Large intestine (tissue), 3 donors: ENCODE measurements around the gene CLSTN3. TPM values are rescaled to one million over a fixed set of nuclear protein-coding genes. Genes with fewer than 3 reads are reported as not detected.

Experiments
- DNase-seq, 2 donors: peaks; one replicate each; pipeline versions ENCODE4 v3.0.0 to v3.0.0-alpha.2; 2013
- H3K27ac ChIP-seq: one replicate; pipeline ENCODE4 v1.5.1; 2013; ENCODE audit warnings: low read length
- H3K27me3 ChIP-seq: 2 replicates; pipeline ENCODE4 v1.6.1; 2013; ENCODE audit warnings: low read length; ENCODE audit not compliant: control insufficient read depth, insufficient read depth
- H3K36me3 ChIP-seq: 2 replicates; pipeline ENCODE4 v1.6.1; 2013; ENCODE audit warnings: low read length; ENCODE audit not compliant: control insufficient read depth, insufficient read depth
- H3K4me1 ChIP-seq: one replicate; pipeline ENCODE4 v1.6.1; 2013; ENCODE audit warnings: low read length; ENCODE audit not compliant: control insufficient read depth, insufficient read depth
- H3K4me3 ChIP-seq: one replicate; pipeline ENCODE4 v1.5.1; 2013; ENCODE audit warnings: low read length
- H3K9me3 ChIP-seq: one replicate; pipeline ENCODE4 v1.6.1; 2013; ENCODE audit warnings: mild to moderate bottlenecking, low read depth, low read length, moderate library complexity; ENCODE audit not compliant: control insufficient read depth
- WGBS: methylation state at CpG from one replicate; pipeline ENCODE4 v1.1.5; 2013; ENCODE audit warnings: low lambda C conversion rate; ENCODE audit not compliant: insufficient coverage; 5-methylcytosine and 5-hydroxymethylcytosine counted together
- polyA plus RNA-seq: library from polyadenylated mRNA; unstranded; fragments of 120-200 nt; gene quantifications from one replicate; pipeline ENCODE4 v1.2.1, GENCODE V29; 2013

Gene CLSTN3
- polyA plus RNA-seq, 1 donor: 71.7 TPM

GRCh38 chr12:7092986-7093460, 37.1 kb upstream of the CLSTN3 start:
- Histone ChIP-seq H3K9me3 (no peaks in the 10 kb centered on the region), H3K4me3 (no peak overlapping the region), H3K4me1 (peaks cover 4% of the 10 kb centered on the region), H3K36me3 (peaks cover 5% of the 10 kb centered on the region), H3K27ac (no peak overlapping the region), H3K27me3 (no peaks in the 10 kb centered on the region)
- no CpG with 5 or more reads among the region's 8 CpGs for WGBS
- DNase-seq: no peak

GRCh38 chr12:7093486-7093885, 36.7 kb upstream of the CLSTN3 start:
- 50% methylated on average over 3 of the region's 5 CpGs for WGBS
- no peak overlapping the region for H3K27ac ChIP-seq
- no peaks in the 10 kb centered on the region for H3K9me3 ChIP-seq
- no peak for DNase-seq
- no peaks in the 10 kb centered on the region for H3K27me3 ChIP-seq
- peaks cover 6% of the 10 kb centered on the region for H3K36me3 ChIP-seq
- H3K4me1 ChIP-seq: peaks cover 4% of the 10 kb centered on the region
- no peak overlapping the region for H3K4me3 ChIP-seq

GRCh38 chr12:7093892-7094291, 36.3 kb upstream of the CLSTN3 start:
- WGBS: no CpG with 5 or more reads among the region's 10 CpGs
- Histone ChIP-seq H3K27me3 (no peaks in the 10 kb centered on the region), H3K9me3 (no peaks in the 10 kb centered on the region), H3K27ac (no peak overlapping the region), H3K36me3 (peaks cover 8% of the 10 kb centered on the region), H3K4me3 (no peak overlapping the region), H3K4me1 (peaks cover 4% of the 10 kb centered on the region)
- DNase-seq: no peak

- WGBS: no CpG with 5 or more reads among the region's 26 CpGs
- no peak for DNase-seq
Measured at GRCh38 chr12:7096006-7096932, 33.9 kb upstream of the CLSTN3 start.

DNA sequence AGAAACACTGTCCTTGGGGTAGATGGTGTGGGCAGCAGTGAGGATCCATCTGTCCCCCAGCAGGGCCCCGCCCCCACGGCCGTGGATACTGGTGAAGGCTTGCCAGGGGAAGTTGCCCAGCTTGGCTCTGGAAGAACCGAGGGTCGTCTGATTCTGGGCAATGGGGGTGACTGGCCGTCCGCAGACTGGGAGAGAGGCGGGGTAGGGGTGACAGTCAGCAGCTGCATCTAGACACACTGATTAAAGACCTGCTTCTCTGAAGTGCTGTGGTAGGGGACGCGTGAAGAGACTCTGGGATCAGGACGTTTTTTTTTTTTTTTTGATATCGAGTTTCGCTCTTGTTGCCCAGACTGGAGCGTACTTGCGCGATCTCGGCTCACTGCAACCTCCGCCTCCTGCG, 33.2 kb upstream of the CLSTN3 start:
- H3K4me3 ChIP-seq: no peak overlapping the region
- no peak for DNase-seq
- no peaks in the 10 kb centered on the region for H3K9me3 ChIP-seq
- H3K27ac ChIP-seq: no peak overlapping the region
- peaks cover 2% of the 10 kb centered on the region for H3K4me1 ChIP-seq
- H3K36me3 ChIP-seq: peaks cover 24% of the 10 kb centered on the region
- H3K27me3 ChIP-seq: no peaks in the 10 kb centered on the region
- WGBS: 100% methylated on average over 2 of the region's 19 CpGs

More at GRCh38 chr12:7096006-7096932, 33.9 kb upstream of the CLSTN3 start:
- Histone ChIP-seq H3K4me3 (no peak overlapping the region), H3K36me3 (peaks cover 18% of the 10 kb centered on the region), H3K27me3 (no peaks in the 10 kb centered on the region), H3K27ac (no peak overlapping the region), H3K9me3 (no peaks in the 10 kb centered on the region), H3K4me1 (peaks cover 4% of the 10 kb centered on the region)

DNA sequence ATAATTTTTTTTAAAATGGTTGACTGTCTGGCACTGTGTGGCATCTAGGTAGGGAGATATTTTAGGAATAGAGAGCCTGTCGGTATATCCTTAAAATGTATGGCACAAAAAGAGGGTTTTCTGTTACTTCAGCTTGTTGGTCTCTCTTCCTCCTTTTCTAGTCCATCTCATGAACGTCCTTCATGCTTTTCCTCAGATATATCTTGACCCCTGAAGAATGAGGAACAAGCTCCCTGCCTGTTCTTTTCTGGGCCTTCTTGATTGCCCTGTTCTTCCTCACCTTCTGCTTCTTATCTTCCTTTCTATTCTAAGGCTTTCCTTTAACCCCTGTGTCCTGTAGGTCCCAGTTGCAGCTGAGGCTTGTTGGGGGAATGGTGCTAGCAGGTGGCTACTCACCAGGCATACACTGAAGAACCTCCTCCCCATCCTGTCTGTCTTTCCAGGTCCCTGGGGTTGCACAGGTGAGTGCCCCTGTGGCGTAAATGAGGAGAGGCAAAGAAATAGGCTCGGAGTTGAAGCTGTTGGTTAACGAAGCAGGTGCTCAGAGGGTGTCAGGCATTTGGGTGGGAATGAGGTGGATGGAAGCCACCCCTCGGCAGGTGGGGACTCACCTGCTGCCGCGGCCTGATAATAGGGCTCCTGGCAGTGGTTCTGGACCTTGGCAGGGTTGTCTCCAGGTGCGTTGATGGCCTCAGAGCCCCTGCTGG, 30.7 kb upstream of the CLSTN3 start:
- peaks cover 27% of the 10 kb centered on the region for H3K36me3 ChIP-seq
- no peaks in the 10 kb centered on the region for H3K27me3 ChIP-seq
- no peaks in the 10 kb centered on the region for H3K9me3 ChIP-seq
- DNase-seq: no peak
- 100% methylated on average over 1 of the region's 9 CpGs for WGBS
- H3K4me1 ChIP-seq: peaks cover 5% of the 10 kb centered on the region
- no peak overlapping the region for H3K27ac ChIP-seq
- no peak overlapping the region for H3K4me3 ChIP-seq

DNA sequence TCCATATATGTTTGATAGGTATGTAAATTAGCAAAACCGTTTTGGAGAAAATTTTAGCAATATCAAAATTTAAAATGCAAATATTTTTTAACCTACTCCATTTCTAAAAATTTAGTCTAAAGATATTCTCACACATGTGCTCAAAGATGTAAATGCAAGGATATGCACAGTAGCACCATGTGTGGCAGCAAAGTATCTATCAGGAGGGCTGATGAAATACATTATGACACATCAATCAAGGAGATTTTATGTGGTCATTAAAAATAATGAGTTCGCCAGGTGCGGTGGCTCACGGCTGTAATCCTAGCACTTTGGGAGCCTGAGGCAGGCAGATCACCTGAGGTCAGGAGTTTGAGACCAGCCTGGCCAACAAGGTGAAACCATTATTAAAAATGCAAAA, 29.9 kb upstream of the CLSTN3 start:
- no peaks in the 10 kb centered on the region for H3K27me3 ChIP-seq
- peaks cover 27% of the 10 kb centered on the region for H3K36me3 ChIP-seq
- H3K9me3 ChIP-seq: no peaks in the 10 kb centered on the region
- H3K4me3 ChIP-seq: no peak overlapping the region
- no peak overlapping the region for H3K27ac ChIP-seq
- no peak for DNase-seq
- peaks cover 5% of the 10 kb centered on the region for H3K4me1 ChIP-seq
- WGBS: no CpG with 5 or more reads among the region's 4 CpGs

DNA sequence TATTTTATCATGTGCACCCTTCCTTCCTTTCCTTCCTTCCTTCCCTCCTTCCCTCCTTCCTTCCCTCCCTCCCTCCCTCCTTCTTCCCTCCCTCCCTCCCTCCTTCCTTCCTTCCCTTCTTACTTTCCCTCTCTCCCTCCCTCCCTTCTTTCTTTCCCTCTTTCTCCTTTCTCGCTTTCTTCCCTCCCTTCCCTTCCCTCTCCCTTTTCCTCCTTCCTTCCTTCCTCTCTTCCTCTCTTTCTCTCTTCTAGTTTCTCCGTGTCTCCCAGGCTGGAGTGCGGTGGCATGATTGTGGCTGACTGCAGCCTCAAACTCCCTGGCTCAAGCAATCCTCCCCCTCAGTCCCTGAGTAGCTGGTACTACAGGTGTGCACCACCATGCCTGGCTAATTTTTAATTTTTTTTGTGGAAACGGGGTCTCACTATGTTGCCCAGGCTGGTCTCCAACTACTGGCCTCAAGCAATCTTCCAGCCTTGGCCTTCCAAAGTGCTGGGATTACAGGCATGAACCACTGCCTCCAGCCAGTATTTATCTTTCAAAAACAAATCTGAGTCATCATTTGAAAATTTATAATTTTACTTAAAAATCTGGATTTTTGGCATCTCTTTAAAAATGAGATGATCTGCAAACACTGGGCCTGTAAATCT, 29.0 kb upstream of the CLSTN3 start:
- WGBS: 94% methylated on average over 2 of the region's 4 CpGs
- Histone ChIP-seq H3K36me3 (peaks cover 27% of the 10 kb centered on the region), H3K4me1 (peaks cover 5% of the 10 kb centered on the region), H3K9me3 (no peaks in the 10 kb centered on the region), H3K27ac (no peak overlapping the region), H3K27me3 (no peaks in the 10 kb centered on the region), H3K4me3 (no peak overlapping the region)
- DNase-seq: no peak

DNA sequence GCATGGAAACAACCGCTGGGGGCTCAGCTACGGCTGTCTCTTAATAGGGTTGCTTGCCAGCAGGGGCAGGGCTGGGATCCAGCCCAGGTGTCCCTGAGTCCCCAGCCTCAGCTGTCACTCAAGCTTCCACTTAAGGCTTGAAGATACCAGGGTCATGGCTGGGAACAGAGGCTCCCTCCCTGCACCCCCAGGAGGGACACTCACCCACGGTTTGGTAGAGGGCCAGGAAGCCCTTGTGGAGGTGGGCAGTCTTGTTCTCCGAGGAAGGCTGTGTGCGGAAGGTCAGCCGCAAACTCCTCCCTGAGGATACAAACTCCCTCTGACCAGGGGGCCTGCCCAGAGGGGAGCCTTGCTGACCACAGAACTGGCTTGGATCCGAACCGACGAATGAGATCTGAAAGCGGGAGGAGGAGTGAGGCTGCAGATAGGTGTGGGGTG, 28.5 kb upstream of the CLSTN3 start:
- no peak for DNase-seq
- Histone ChIP-seq H3K4me3 (no peak overlapping the region), H3K9me3 (no peaks in the 10 kb centered on the region), H3K4me1 (peaks cover 5% of the 10 kb centered on the region), H3K27ac (no peak overlapping the region), H3K27me3 (no peaks in the 10 kb centered on the region), H3K36me3 (peaks cover 27% of the 10 kb centered on the region)
- no CpG with 5 or more reads among the region's 10 CpGs for WGBS

DNA sequence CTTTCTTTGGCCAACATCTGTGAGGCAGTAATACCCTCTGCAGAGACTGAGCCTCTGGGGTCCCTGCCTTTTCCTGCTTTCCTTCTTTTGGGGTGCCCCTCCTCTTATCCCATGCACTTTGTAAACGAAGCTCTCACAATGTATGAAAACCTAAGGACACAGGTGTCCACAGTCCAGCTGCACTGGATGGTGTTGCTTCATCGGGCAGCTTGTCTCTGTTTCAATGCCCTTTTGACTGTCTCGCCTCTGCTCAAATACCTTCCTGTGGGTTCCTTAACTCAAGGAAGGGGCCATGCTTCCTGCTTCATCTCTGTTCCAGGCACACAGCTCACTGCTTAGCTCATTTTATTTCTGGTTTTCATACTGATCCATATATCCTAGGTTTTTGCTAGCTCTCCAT, 27.6 kb upstream of the CLSTN3 start:
- no peak overlapping the region for H3K4me3 ChIP-seq
- no peak overlapping the region for H3K27ac ChIP-seq
- H3K9me3 ChIP-seq: no peaks in the 10 kb centered on the region
- no peaks in the 10 kb centered on the region for H3K27me3 ChIP-seq
- no peak for DNase-seq
- peaks cover 26% of the 10 kb centered on the region for H3K36me3 ChIP-seq
- peaks cover 5% of the 10 kb centered on the region for H3K4me1 ChIP-seq
- WGBS: no CpG with 5 or more reads among the region's 3 CpGs
